DOHH2 (cell line): ENCODE measurements around the gene ZNF280C.

Experiments
- CTCF ChIP-seq: fragments of 200-600 bp; sonication (generic); IDR thresholded peaks from one replicate; pipeline ENCODE4 v1.5.1; 2014; ENCODE audit warnings: antibody characterized with exemption, mild to moderate bottlenecking, low read depth, low read length; ENCODE audit not compliant: poor library complexity, severe bottlenecking
- EZH2phosphoT487 ChIP-seq: fragments of 200-600 bp; sonication (generic); IDR thresholded peaks from 2 replicates; pipeline ENCODE4 v1.6.1; 2017; ENCODE audit warnings: borderline replicate concordance, mild to moderate bottlenecking, antibody characterized with exemption, low read length, moderate library complexity, mixed read lengths

- TF ChIP-seq CTCF (no peak), EZH2phosphoT487 (no peak)
Observed at GRCh38 chrX:130296743-130297142, 28.0 kb upstream of the ZNF280C start.
